ENCODE data around the gene NTRK2.

The NTRK2 gene

GRCh38 chr9:84785792-84786547 is 116.4 kb downstream of the NTRK2 start:
- DNase-seq, result no peak

- no peak for DNase-seq
These were observed 119.4 kb downstream of the NTRK2 start for GRCh38 chr9:84788803-84789462.

- DNase-seq, result no peak
These were observed 119.9 kb downstream of the NTRK2 start for GRCh38 chr9:84789463-84789830.

- no peak for DNase-seq
These were observed 122.1 kb downstream of the NTRK2 start for GRCh38 chr9:84791643-84792042.

GRCh38 chr9:84793251-84793650 is 123.7 kb downstream of the NTRK2 start:
- DNase-seq, result no peak

- no peak for DNase-seq
These were observed 125.6 kb downstream of the NTRK2 start for GRCh38 chr9:84794981-84795637.

GRCh38 chr9:84796404-84796803 is 126.9 kb downstream of the NTRK2 start:
- no peak for DNase-seq

GRCh38 chr9:84799251-84799650 is 129.7 kb downstream of the NTRK2 start:
- no peak for DNase-seq

- DNase-seq, result no peak
These were observed 135.6 kb downstream of the NTRK2 start for GRCh38 chr9:84804951-84805694.

GRCh38 chr9:84807431-84807830 is 137.9 kb downstream of the NTRK2 start:
- no peak for DNase-seq

- no peak for DNase-seq
These were observed 138.4 kb downstream of the NTRK2 start for GRCh38 chr9:84807870-84808390.

- no peak for DNase-seq
These were observed 138.9 kb downstream of the NTRK2 start for GRCh38 chr9:84808416-84808815.

- no peak for DNase-seq
These were observed 141.7 kb downstream of the NTRK2 start for GRCh38 chr9:84811072-84811750.

GRCh38 chr9:84811751-84812074 is 142.2 kb downstream of the NTRK2 start:
- no peak for DNase-seq

GRCh38 chr9:84812355-84812754 is 142.8 kb downstream of the NTRK2 start:
- no peak for DNase-seq

GRCh38 chr9:84812847-84813246 is 143.3 kb downstream of the NTRK2 start:
- DNase-seq, result no peak

- no peak for DNase-seq
These were observed 146.0 kb downstream of the NTRK2 start for GRCh38 chr9:84815554-84815953.

- DNase-seq, result no peak
These were observed 147.5 kb downstream of the NTRK2 start for GRCh38 chr9:84817038-84817437.

- DNase-seq, result peak; percentile 39
These were observed 149.3 kb downstream of the NTRK2 start for GRCh38 chr9:84818791-84819190.

- DNase-seq, result peak; percentile 62
These were observed 150.0 kb downstream of the NTRK2 start for GRCh38 chr9:84819491-84819991.

- DNase-seq, result no peak
These were observed 151.9 kb downstream of the NTRK2 start for GRCh38 chr9:84821431-84821830.

- no peak for DNase-seq
These were observed 153.2 kb downstream of the NTRK2 start for GRCh38 chr9:84822589-84823233.

Measured in retina (tissue), 1 donor.